ENCODE results near the gene FDXR.
A peak's percentile ranks its signal among the peaks of the same experiment; 100 is the strongest.

Gene FDXR

DNA sequence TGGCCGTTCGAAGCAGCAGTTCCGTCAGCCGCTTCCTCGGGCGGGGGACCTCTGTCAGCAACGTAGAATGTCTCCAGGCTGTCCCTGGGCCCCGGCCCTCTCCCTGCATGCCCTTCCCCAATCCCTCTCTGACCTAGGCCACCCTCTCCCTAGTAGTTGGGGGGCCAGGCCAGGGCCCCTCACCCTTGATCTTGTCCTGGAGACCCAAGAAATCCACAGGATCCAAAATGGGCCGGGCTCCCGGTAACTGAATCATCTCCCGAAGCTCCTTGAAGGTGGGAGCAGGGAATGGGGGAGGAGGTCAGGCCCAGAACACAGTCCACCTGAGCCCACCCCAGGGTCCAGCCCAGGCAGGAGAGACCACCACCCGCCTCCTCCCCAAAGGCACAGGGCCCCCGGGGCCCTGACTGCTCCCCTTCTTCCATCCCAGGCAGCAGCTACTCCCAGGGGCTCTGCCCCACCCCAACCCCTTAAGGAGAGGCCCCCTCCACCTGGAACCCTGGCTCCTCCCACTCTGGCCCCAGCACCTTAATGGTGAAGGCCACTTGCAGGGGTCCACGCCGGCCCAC is 8.4 kb downstream of the FDXR start:
- Histone ChIP-seq H3K27me3 (ENCODE audit: insufficient read depth, insufficient read length) (peaks cover 27% of the 10 kb centered on the region), H3K4me3 (ENCODE audit: insufficient read length, low read depth) (no peak overlapping the region), H3K9me3 (ENCODE audit: insufficient read depth, low read length) (no peaks in the 10 kb centered on the region), H3K4me1 (ENCODE audit: insufficient read depth, insufficient read length) (peaks cover 18% of the 10 kb centered on the region), H3K36me3 (ENCODE audit: insufficient read depth, insufficient read length, low read length) (peaks cover 51% of the 10 kb centered on the region), H3K9ac (ENCODE audit: insufficient read length, low read depth) (peak overlapping the region; percentile 50)
- DNase-seq (ENCODE audit: low read depth, low spot score) = no peak
- no peak for TF ChIP-seq ZNF274 (IDR thresholded peaks at IDR 0.05; ENCODE audit: low read depth, low read length)
- no peak for TF ChIP-seq SUZ12 (IDR thresholded peaks at IDR 0.05; ENCODE audit: extremely low read depth, insufficient read depth, insufficient read length)
- no peak for TF ChIP-seq YY1 (IDR thresholded peaks at IDR 0.05; ENCODE audit: insufficient read depth, insufficient read length)

- DNase-seq (ENCODE audit: low read depth, low spot score) = no peak
- Histone ChIP-seq H3K9me3 (ENCODE audit: insufficient read depth, low read length) (no peaks in the 10 kb centered on the region), H3K27me3 (ENCODE audit: insufficient read depth, insufficient read length) (peaks cover 34% of the 10 kb centered on the region), H3K9ac (ENCODE audit: insufficient read length, low read depth) (peak overlapping the region; percentile 32), H3K36me3 (ENCODE audit: insufficient read depth, insufficient read length, low read length) (peaks cover 45% of the 10 kb centered on the region), H3K4me3 (ENCODE audit: insufficient read length, low read depth) (no peak overlapping the region), H3K4me1 (ENCODE audit: insufficient read depth, insufficient read length) (peaks cover 18% of the 10 kb centered on the region)
- TF ChIP-seq YY1 (IDR thresholded peaks at IDR 0.05; ENCODE audit: insufficient read depth, insufficient read length) (no peak), SUZ12 (IDR thresholded peaks at IDR 0.05; ENCODE audit: extremely low read depth, insufficient read depth, insufficient read length) (no peak), ZNF274 (IDR thresholded peaks at IDR 0.05; ENCODE audit: low read depth, low read length) (no peak)
Observed at GRCh38 chr17:74863420-74864296, 9.1 kb downstream of the FDXR start.

DNA sequence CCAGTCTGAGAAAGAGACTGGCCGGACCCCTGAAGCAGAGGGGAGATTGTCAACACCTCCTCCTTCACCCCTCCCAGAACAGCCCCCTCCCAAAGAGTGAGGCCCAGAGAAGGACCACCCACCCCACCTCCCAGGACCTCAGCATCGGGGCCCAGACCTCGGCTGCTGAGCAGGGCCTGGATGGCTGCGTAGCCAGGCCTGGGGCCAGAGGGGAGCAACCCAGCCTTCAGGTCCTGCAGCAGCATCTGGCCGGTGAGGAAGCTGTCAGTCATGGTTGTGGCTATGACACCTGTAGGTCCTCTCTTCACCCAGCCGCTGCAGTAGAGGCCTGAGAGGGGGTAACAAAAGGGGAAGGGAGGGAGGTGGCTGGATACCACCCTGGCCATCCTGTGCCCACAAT is 9.9 kb downstream of the FDXR start:
- Histone ChIP-seq H3K27me3 (ENCODE audit: insufficient read depth, insufficient read length) (peaks cover 39% of the 10 kb centered on the region), H3K4me1 (ENCODE audit: insufficient read depth, insufficient read length) (peaks cover 18% of the 10 kb centered on the region), H3K36me3 (ENCODE audit: insufficient read depth, insufficient read length, low read length) (peaks cover 39% of the 10 kb centered on the region), H3K9me3 (ENCODE audit: insufficient read depth, low read length) (no peaks in the 10 kb centered on the region), H3K9ac (ENCODE audit: insufficient read length, low read depth) (peak overlapping the region; percentile 32), H3K4me3 (ENCODE audit: insufficient read length, low read depth) (no peak overlapping the region)
- no peak for DNase-seq (ENCODE audit: low read depth, low spot score)
- TF ChIP-seq YY1 (IDR thresholded peaks at IDR 0.05; ENCODE audit: insufficient read depth, insufficient read length) (no peak), ZNF274 (IDR thresholded peaks at IDR 0.05; ENCODE audit: low read depth, low read length) (no peak), SUZ12 (IDR thresholded peaks at IDR 0.05; ENCODE audit: extremely low read depth, insufficient read depth, insufficient read length) (no peak)

GRCh38 chr17:74862108-74862901 is 10.5 kb downstream of the FDXR start:
- Histone ChIP-seq H3K9ac (ENCODE audit: insufficient read length, low read depth) (peak overlapping the region; percentile 61), H3K4me3 (ENCODE audit: insufficient read length, low read depth) (peak overlapping the region; percentile 32), H3K9me3 (ENCODE audit: insufficient read depth, low read length) (no peaks in the 10 kb centered on the region), H3K27me3 (ENCODE audit: insufficient read depth, insufficient read length) (peaks cover 45% of the 10 kb centered on the region), H3K4me1 (ENCODE audit: insufficient read depth, insufficient read length) (peaks cover 18% of the 10 kb centered on the region), H3K36me3 (ENCODE audit: insufficient read depth, insufficient read length, low read length) (peaks cover 36% of the 10 kb centered on the region)
- no peak for TF ChIP-seq YY1 (IDR thresholded peaks at IDR 0.05; ENCODE audit: insufficient read depth, insufficient read length)
- TF ChIP-seq ZNF274 (IDR thresholded peaks at IDR 0.05; ENCODE audit: low read depth, low read length) = no peak
- no peak for TF ChIP-seq SUZ12 (IDR thresholded peaks at IDR 0.05; ENCODE audit: extremely low read depth, insufficient read depth, insufficient read length)
- no peak for DNase-seq (ENCODE audit: low read depth, low spot score)

DNA sequence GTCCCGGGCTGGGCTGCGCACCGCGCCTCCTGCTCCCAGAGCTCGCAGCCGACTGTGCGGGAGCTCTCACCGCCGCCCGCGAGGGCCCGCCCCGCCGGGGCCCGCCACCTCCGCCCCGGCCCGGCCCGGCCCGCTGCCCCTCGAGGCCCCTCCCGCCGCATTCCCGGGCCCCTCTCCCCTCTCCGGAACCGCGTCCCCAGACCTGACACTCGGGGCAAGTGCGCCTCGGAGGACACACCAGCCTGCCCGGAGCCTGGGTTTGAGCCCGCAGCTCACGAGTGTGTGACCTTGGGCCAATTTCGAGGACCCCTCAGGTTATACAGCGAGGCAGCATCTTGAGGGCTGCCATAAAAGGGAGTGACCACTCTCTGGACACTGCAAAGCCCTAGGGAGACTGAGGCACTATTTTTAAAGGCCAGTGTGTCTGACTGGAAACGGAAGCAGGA is 11.1 kb downstream of the FDXR start:
- H3K4me1 ChIP-seq (ENCODE audit: insufficient read depth, insufficient read length) = peaks cover 18% of the 10 kb centered on the region
- DNase-seq (ENCODE audit: low read depth, low spot score) = no peak
- H3K9ac ChIP-seq (ENCODE audit: insufficient read length, low read depth) = peak overlapping the region; percentile 61
- TF ChIP-seq ZNF274 (IDR thresholded peaks at IDR 0.05; ENCODE audit: low read depth, low read length) (no peak), YY1 (IDR thresholded peaks at IDR 0.05; ENCODE audit: insufficient read depth, insufficient read length) (no peak), SUZ12 (IDR thresholded peaks at IDR 0.05; ENCODE audit: extremely low read depth, insufficient read depth, insufficient read length) (no peak)
- peaks cover 51% of the 10 kb centered on the region for H3K27me3 ChIP-seq (ENCODE audit: insufficient read depth, insufficient read length)
- no peaks in the 10 kb centered on the region for H3K9me3 ChIP-seq (ENCODE audit: insufficient read depth, low read length)
- H3K4me3 ChIP-seq (ENCODE audit: insufficient read length, low read depth) = peak overlapping the region; percentile 32
- peaks cover 34% of the 10 kb centered on the region for H3K36me3 ChIP-seq (ENCODE audit: insufficient read depth, insufficient read length, low read length)

DNA sequence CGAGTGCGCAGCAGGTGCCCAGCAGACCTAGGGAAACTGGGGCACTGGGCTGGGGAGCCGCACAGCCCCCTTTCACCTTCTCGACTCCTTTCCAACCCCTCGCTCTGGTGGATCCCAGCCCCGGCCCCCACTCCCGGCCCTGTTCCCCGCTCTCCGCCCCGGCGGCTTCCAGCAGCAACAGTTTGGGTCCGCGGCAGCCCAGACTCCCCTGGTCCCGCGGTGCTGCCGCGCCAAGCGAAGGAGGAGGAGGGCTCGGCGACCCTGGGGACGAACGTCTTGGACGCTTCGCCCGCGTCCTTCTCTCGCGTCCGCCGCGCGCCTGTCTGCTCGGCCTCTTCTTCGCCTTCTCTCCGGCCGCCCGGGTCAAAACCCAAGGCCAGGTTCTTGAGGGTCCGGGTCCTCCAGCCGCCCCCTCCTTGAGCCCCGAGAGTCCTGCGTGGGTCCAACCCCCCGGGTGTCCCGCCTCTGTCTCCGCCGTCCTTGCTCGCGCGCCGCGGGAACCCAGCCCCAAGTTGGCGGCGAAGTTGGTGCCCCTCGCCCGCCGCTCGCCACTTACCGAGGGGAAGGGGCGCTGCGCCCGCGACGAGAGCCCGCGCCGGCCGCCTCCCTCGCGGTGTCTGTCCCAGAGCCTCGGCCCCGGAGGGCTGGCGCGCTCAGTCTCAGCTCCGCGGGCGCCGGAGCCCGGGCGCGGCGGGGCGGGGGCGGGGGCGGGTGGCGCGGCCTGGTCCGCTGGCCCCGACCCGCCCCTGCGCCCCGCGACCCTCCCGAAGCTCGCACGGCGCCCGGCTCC is 11.7 kb downstream of the FDXR start:
- H3K36me3 ChIP-seq (ENCODE audit: insufficient read depth, insufficient read length, low read length) = peaks cover 28% of the 10 kb centered on the region
- peak overlapping the region; percentile 32 for H3K4me3 ChIP-seq (ENCODE audit: insufficient read length, low read depth)
- no peaks in the 10 kb centered on the region for H3K9me3 ChIP-seq (ENCODE audit: insufficient read depth, low read length)
- TF ChIP-seq SUZ12 (IDR thresholded peaks at IDR 0.05; ENCODE audit: extremely low read depth, insufficient read depth, insufficient read length) (peak; percentile 2), YY1 (IDR thresholded peaks at IDR 0.05; ENCODE audit: insufficient read depth, insufficient read length) (no peak)
- DNase-seq (ENCODE audit: low read depth, low spot score) = no peak
- peak overlapping the region; percentile 76 for H3K9ac ChIP-seq (ENCODE audit: insufficient read length, low read depth)
- peaks cover 18% of the 10 kb centered on the region for H3K4me1 ChIP-seq (ENCODE audit: insufficient read depth, insufficient read length)
- peaks cover 54% of the 10 kb centered on the region for H3K27me3 ChIP-seq (ENCODE audit: insufficient read depth, insufficient read length)
